Measurements from ENCODE around the gene UCK1.
"Not testable (repeated sequence)": the region's sequence is repeated elsewhere in the genome, so short reads cannot be mapped to it uniquely, and the experiment has no call there.

UCK1 gene

DNA sequence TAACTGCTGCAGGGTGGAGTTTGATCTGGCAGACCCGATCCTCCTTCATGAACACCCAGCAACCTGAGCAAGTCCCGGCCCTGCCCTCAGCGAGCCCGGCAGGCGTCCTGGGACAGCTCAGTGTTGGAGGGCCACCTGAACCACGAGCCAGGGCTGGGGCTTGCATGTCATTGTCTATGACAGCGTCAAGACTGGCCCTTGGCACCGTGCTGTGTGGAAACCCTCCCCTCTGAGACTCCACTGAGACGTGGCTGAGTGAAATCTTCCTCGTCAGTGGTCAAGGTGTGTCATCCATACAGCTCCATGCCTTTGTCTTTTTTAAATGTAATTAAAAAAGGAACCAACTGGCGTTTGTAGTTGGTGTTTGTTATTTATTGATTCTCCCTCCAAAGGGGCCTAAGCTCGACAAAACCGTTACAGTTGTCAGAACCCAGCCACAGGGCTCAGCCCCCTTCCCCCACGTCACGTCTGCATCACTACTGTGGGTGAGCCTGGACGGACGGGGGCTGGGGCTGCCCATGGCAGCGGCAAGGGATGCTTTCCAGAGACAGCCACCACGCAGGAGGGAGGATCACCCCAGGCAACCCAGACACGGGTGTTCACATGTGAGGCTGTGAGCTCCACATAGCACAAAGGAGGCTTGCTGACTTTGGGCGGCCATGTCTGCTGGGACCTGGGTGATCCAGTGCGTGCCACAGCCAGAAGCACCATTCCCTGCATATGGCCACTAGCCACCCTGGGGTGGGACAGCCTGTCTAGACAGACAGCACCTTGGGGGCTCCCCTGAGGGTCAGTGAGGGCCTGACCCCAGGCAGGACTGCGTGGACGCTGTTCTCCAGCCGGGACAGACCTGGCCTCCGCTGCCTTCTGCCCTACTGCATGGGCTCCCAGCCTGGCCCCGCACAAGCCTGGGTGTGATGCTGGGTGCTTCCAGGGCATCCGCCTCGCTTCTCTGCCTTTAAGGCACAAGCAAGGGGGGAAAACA is 7.3 kb downstream of the UCK1 start:
- in situ Hi-C loops (cut with MboI; ENCODE audit: low sequenced_read_pairs): no loop called here

DNA sequence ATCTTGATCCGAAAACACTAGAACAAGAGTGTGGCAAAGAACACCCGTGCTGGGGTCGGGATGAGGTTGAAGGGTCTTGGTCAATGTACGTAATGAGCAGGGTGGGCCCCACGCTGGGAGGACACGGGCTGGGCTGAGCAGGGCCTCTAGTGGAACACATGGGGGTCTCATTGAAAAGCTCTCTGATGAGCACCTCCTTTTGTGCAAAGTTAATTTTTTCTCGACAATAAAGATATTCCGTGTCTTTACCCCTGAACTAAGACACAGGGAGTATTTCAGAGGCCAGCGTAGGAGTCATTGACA is 8.0 kb downstream of the UCK1 start:
- in situ Hi-C loops (cut with MboI; ENCODE audit: low sequenced_read_pairs): no loop called here

DNA sequence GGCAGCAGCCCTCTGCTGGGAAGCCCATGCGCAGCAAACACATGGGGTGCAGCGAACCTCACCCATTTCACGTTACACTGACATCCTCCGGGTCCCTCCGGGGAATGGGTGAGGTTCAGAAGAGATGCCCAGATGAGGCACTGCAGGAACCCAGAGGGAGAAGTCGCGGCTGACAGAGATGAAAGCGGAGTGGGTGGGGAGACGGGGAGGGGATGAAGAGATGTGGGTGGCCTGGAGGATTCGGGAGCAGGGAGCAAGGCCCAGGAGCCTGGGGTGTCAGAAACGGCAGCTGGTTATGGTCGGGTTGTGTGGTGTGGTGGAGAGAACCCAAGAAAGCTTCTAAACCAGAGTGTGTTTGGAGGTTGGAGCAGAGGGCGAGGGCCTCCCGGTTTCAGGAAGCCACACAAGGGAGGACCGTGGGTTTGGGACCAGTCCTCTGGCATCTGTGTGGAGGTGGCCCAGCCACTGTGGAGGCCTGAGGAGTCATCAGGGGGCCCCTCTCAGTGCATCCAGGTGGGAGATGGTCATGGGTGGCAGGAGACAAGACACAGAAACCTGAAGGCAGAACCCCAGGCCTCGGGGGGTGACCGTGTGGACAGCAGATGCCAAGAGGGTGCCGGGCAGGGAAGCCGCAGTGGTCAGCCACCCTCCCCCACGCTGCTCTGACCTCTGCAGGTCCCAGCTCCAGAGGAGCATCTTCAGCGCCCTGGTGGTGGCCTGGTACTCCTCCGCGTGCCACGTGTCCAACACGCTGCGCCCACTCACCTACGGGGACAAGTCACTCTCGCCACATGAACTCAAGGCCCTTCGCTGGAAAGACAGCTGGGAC is 8.6 kb downstream of the UCK1 start:
- in situ Hi-C loops (cut with MboI; ENCODE audit: low sequenced_read_pairs): no loop called here

DNA sequence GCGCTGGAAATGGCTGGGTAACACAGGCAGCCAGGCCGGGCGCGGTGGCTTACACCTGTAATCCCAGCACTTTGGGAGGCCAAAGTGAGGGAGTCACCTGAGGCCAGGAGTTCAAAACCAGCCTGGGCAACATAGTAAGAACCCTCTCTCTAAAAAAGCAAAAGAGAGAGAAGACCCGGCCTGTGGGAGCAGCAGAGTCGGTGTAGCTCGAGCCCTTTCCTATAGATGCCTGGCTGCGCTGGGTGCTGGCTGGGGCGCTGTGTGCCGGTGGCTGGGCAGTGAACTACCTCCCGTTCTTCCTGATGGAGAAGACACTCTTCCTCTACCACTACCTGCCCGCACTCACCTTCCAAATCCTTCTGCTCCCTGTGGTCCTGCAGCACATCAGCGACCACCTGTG is 9.2 kb downstream of the UCK1 start:
- in situ Hi-C loops (cut with MboI; ENCODE audit: low sequenced_read_pairs): no loop called here

DNA sequence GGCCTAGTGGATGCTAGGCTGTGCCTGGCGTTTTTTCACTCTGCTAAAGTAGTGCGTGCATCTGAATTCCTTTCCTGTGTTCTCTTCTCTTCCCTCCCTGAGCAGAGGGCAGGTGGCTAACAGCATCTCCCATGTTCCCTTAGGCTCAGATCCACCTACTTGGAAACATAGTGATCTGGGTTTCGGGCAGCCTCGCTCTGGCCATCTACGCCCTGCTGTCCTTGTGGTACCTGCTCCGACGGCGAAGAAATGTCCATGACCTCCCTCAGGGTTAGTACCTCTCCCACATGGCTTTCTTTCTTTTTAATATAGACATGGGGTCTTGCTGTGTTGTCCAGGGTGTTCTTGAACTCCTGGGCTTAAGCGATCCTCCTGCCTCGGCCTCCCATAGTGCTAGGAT is 9.9 kb downstream of the UCK1 start:
- in situ Hi-C loops (cut with MboI; ENCODE audit: low sequenced_read_pairs): no loop called here

DNA sequence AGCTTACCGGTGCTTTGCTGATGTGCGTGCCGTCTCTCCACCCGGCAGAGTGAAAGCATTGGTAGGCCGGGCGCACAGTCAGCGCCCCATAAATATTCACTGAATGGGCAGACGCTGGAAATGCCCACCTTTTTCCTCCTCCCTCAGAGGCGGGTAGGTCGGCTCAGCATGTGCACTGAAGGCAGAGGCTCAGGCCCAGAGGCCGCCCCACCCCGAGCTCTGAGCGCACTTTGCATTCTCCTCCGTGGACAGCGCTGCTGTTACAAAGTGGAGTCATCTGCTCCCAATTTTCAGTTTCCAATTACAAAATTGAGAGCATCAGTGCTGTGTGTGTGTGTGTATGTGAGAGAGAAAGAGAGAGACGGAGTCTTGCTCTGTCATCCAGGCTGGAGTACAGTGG is 10.6 kb downstream of the UCK1 start:
- in situ Hi-C loops (cut with MboI; ENCODE audit: low sequenced_read_pairs): no loop called here

DNA sequence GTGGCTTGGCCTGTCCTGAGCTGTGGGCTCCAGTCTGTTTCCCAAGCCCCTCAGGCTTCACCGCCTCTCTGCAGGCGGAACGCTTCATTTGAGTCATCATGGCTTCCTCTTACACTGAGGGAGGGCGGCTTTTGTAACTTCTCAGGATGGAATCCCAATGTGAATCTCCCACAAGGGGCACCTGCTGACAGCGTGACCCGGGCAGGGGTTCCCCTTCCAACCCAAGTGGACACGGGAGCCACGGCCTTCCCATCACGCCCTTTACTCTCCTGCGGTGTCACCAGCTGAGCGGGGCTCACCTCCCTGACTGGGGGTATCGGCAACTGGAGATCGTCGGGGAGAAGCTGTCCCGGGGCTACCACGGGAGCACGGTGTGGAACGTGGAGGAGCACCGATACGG is 12.5 kb downstream of the UCK1 start:
- in situ Hi-C loops (cut with MboI; ENCODE audit: low sequenced_read_pairs): no loop called here

DNA sequence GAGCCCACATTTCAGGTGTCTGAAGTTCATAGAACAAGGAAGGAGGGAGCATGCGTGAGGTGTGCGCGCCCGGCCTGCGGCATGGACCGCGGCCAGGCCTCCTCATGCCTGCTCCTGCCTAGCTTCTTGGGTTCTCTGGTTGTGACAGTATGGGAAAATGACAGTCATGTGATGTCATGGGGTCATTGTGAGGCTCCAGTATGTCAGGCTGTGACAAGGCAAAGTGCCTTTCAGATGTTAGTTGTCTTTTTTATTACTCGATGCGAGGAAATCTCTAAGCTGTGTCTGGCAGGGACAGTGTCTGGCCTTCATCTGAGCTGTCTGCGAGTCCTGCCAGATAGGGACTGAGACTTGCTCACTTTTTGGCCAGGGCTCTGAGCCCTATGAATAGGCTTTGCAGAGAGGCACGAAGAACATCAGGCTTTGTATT is 13.3 kb downstream of the UCK1 start:
- in situ Hi-C loops (cut with MboI; ENCODE audit: low sequenced_read_pairs): no loop called here

DNA sequence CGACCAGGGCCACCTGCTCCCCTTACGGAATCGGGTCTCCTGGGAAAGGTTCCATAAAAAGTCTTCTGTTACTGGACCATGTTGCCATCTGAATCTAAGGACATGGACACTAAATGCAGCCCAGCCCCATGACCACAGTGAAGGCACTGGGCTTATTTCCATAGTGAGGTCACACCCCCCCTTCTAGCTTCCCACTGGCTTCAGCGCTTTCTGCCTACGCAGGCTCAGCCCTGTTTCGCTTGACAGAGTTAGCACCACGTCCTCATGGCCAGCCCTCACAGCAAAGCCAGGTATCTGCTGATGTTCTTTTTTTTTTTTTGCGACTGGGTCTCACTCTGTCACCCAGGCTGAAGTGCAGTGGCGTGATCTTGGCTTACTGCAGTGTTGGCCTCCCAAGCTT is 14.1 kb downstream of the UCK1 start:
- in situ Hi-C loops (cut with MboI; ENCODE audit: low sequenced_read_pairs): no loop called here

DNA sequence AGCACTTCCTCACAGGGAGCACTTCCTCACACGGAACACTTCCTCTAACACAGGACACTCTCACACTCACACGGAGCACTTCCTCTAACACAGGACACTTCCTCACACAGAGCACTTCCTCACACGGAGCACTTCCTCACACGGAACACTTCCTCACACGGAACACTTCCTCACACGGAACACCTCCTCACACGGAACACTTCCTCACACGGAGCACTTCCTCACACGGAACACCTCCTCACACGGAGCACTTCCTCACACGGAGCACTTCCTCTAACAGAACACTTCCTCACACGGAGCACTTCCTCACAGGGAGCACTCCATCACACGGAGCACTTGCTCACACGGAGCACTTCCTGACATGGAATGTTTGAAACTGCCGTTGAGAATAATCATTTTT is 15.0 kb downstream of the UCK1 start:
- in situ Hi-C loops (cut with MboI; ENCODE audit: low sequenced_read_pairs): no loop called here

DNA sequence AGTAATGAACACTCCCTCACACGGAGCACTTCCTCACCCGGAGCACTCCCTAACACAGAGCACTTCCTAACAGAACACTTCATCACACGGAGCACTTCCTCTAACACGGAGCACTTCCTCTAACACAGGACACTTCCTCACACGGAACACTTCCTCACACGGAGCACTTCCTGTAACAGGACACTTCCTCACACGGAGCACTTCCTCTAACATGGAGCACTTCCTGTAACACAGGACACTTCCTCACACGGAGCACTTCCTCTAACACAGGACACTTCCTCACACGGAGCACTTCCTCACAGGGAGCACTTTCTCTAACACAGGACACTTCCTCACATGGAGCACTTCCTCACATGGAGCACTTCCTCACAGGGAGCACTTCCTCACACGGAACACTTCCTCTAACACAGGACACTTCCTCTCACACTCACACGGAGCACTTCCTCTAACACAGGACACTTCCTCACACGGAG is 15.5 kb downstream of the UCK1 start:
- in situ Hi-C loops (cut with MboI; ENCODE audit: low sequenced_read_pairs): not testable (repeated sequence)

DNA sequence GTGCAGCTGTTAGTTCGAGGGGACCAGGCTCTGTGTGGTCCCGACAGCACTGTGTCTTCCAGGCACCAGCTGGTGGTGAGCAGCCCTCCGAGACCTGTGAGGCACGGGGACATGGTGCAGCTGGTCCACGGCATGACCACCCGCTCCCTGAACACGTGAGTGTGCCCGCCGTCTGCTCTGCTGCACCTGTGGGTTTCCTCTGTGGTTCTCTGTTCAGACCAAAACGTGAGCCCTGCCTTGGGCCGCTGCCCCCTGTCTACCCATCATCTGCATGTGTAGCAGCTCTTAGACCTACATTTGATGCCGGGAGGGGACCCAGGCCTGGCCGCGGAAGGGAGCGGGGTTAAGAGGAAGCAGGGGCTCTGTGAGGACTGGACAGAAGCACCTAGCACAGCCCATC is 17.9 kb downstream of the UCK1 start:
- in situ Hi-C loops (cut with MboI; ENCODE audit: low sequenced_read_pairs): no loop called here

DNA sequence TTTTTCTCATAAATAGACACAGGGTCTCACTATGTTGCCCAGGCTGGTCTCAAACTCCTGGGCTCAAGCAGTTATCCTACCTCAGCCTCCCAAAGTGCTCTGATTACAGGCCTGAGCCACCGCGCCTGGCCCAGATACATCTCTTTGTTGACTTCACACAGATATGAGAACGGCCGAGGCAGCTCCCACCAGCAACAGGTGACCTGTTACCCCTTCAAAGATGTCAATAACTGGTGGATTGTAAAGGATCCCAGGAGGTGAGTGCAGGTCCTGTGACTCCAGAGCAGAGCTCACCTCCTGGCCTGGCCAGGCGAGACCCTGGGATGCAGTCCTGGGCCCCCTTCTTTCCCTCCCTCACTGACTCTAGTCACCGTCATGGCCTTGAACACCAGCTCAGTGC is 19.2 kb downstream of the UCK1 start:
- in situ Hi-C loops (cut with MboI; ENCODE audit: low sequenced_read_pairs): no loop called here

DNA sequence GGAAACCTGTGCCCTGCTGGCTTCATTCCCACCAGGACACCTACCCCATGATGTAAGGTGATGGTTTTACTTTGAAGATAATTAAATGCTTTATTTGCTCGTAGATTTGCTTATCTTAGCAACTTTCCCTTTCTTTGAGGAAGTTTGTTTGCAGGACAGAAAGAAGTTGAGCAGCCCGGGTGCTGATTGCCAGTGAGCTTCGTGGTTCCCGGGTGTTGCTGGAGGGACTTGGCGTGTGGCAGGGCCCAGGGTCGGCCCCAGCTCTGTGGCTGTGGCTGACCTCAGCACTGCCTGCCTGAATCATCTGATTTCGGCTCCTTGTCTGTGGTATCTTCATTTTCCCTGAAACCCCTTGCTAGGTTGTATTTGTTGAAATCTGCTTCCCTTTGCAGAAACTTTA is 19.6 kb downstream of the UCK1 start:
- in situ Hi-C loops (cut with MboI; ENCODE audit: low sequenced_read_pairs): no loop called here

DNA sequence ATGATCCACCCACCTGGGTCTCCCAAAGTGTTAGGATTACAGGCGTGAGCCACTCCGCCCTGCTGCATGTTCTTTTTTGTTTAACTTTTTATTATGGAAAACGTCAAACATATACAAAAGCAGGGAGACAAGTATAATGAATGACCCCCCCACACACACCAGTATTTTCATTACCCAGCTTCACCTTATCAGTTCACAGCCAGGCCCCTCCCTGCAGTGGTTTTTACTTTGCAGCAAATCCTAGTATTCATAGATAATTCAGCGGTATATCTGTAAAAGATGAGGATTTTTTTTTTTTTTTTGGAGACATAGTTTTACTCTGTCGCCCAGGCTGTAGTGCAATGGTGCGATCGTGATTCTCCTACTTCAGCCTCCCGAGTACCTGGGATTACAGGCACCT is 26.1 kb downstream of the UCK1 start:
- in situ Hi-C loops (cut with MboI; ENCODE audit: low sequenced_read_pairs): no loop called here

DNA sequence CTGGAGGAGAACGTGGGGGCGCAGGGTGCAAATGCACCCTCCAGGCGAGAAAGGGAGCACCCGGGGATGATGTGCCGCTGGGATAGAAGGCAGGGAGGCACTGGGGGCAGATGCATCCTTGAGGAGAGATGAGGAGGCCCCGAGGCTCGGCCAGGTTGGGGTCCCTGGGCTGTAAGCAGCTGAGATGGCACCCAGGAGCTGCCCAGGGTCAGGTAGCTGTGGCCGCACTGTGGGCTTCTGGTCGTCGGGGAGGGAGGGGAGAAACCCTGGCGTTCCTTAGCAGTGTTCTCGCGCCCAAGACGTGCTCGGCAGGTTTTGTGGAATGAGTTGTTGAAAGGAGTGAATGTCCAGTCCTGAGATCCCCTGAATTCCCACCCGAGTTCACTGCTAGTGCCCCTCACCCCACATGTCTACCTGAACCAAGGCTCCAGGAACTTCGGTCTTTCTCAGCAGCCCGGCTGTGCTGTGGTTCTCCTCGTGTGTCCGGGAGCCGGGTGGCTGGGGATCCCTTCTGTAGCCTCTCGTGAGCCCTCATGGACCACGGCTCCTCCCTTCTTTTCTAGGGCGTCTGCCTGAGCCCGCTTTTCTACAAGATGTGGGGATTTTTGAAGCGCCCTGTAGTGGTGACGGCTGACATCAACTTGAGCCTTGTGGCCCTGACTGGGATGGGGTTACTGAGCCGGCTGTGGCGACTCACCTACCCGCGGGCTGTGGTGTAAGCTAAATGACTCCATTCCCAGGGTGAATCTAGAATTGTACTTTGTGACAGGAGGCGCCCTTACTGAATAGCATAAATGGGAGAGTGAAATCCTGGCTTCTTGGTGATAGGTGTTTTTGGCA is 27.2 kb downstream of the UCK1 start:
- in situ Hi-C loops (cut with MboI; ENCODE audit: low sequenced_read_pairs): no loop called here

DNA sequence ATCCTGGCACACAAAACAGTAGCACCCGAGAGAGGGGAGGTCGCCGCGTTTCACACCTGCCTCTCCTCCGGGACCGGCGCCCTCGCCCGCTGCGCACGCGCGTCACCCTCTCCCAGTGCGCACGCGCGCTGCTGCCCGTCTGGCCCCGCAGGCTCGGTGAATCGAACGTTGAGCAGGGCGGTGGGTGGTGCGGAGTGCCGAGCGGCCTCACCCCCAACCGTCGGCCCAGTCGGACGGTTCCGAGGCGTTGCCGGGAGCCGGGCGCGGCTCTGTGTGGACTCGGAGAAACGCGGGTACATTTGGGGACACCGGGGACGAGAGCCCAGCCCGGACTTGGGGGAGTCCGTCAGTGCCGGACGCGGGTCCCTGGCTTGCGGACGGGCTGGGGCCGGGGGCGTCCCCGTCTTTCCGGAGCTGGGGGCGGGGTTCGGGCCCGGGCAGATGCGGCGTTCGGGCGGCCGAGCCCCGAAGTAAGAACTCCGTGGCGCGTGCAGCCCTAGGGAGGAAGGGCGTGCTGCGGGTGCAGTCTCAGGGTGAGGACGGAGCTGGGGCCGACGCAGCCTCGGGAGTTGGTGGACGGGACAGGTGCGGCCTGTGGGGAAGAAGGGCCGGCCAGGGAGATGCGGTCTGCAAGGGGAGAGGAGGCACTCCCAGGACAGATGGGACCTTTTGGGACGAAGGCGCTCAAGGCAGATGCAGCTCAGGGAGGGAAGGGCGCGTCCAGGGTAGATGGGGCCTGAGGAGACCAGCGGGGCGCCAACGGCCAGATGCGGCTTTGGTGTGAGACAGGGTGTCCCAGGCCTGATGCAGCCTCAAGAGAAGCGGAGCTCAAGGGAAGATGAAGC is 28.1 kb downstream of the UCK1 start, which contains the start of gene POMT1:
POMT1 (plus strand) TSS at position 138 of the 845 bp plus-strand sequence. CDS start 1,301 bp downstream, outside the sequence.
- in situ Hi-C loops (cut with MboI; ENCODE audit: low sequenced_read_pairs): no loop called here

DNA sequence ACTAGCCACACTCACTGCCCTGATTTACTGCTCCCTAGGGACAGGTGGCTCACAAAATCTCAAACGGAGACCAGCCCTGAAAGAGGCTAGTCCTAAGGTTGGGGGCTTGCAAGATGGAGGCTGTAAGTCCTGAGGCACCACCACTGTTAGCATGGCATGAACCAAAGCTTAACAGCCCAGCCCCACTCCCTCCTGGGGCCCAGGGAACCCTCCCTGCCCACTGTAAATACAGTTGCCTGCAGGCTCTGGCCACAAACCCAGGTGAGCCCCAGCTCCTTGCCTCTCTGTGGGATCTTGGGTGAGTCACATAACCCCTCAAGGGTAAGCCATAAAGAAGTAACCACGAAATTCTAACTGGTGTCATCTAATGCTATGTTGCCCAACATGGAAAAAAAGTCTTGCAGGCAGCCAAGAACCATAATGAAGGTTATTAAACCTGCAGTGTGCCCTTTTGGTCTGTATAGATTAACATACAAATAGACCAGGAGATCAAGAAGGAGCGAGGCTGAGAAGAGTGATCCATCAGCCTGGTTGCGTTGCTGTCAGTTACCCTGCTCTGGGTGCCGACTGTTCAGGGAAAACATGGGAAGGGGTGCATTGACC is 30.0 kb downstream of the UCK1 start:
- in situ Hi-C loops (cut with MboI; ENCODE audit: low sequenced_read_pairs): no loop called here

DNA sequence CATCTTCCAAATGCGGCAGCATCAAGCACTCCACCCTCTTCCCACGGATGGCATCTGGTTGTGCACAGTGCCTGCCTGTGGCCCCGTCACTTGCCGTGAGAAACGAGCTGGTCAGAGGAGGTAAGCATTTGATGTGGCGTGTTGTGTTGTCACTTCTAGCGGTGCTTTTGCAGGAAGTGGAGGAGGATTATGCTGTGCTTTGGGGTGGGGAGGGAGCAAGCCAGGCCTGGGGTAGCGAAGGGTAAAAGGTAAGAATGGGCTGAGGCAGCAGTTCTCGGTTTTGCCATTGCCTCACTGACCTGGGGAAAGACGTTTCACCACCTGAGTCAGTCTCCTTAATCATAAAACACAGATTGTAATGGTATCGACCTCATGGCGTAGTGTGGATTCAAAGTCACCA is 30.7 kb downstream of the UCK1 start:
- in situ Hi-C loops (cut with MboI; ENCODE audit: low sequenced_read_pairs): no loop called here
